Upper lobe of left lung (tissue), 4 donors: ENCODE results near the gene ITGAE.

ENCODE experiments used
- CTCF ChIP-seq, 6 experiments: fragments of 450-650 bp in 4 of 6; fragments of 200-600 bp in 2 of 6; sonication (generic) in 2 of 6; IDR thresholded peaks; one replicate each; pipeline ENCODE4 v1.5.1; 2016 to 2019; ENCODE audit warnings: antibody characterized with exemption in 6 of 6
- EP300 ChIP-seq, 4 donors: sonication (generic); formaldehyde crosslinking; IDR thresholded peaks; one replicate each; pipeline ENCODE4 v1.5.1; 2017; ENCODE audit warnings: antibody characterized with exemption in 4 of 4, control low read depth in 2 of 4
- POLR2AphosphoS5 ChIP-seq, 2 donors: sonication (generic); formaldehyde crosslinking; IDR thresholded peaks; one replicate each; pipeline ENCODE4 v1.5.1; 2017; ENCODE audit warnings: antibody characterized with exemption in 2 of 2

GRCh38 chr17:3805581-3805980 is 4.6 kb upstream of the ITGAE start:
- TF ChIP-seq CTCF (IDR thresholded peaks at IDR 0.05): no peak
- TF ChIP-seq POLR2AphosphoS5 (IDR thresholded peaks at IDR 0.05): no peak
- TF ChIP-seq EP300 (IDR thresholded peaks at IDR 0.05): no peak
